ENCODE results near the gene VPS8.
"Not testable (repeated sequence)": the region's sequence is repeated elsewhere in the genome, so short reads cannot be mapped to it uniquely, and the experiment has no call there.

VPS8 gene

GRCh38 chr3:184884359-184885017 lies 72.5 kb downstream of the VPS8 start:
- no peak overlapping the region for H3K9ac ChIP-seq (ENCODE audit: low read depth, low read length)
- H3K4me1 ChIP-seq (ENCODE audit: control insufficient read depth, insufficient read depth, low read length) = no peaks in the 10 kb centered on the region
- H3K4me3 ChIP-seq (ENCODE audit: low read length) = no peak overlapping the region
- H3K9me3 ChIP-seq (replicated peaks; ENCODE audit: low read length) = no peaks in the 10 kb centered on the region
- H3K4me2 ChIP-seq (ENCODE audit: low read length) = no peak overlapping the region
- H3K27me3 ChIP-seq (ENCODE audit: control insufficient read depth, insufficient read depth, low read length) = no peaks in the 10 kb centered on the region
- no peaks in the 10 kb centered on the region for H3K36me3 ChIP-seq (ENCODE audit: insufficient read depth, low read length)

GRCh38 chr3:184885112-184885511 lies 73.1 kb downstream of the VPS8 start:
- H3K36me3 ChIP-seq (ENCODE audit: insufficient read depth, low read length) = no peaks in the 10 kb centered on the region
- H3K4me1 ChIP-seq (ENCODE audit: control insufficient read depth, insufficient read depth, low read length) = no peaks in the 10 kb centered on the region
- H3K9me3 ChIP-seq (replicated peaks; ENCODE audit: low read length) = no peaks in the 10 kb centered on the region
- no peak overlapping the region for H3K4me2 ChIP-seq (ENCODE audit: low read length)
- H3K4me3 ChIP-seq (ENCODE audit: low read length) = no peak overlapping the region
- H3K27me3 ChIP-seq (ENCODE audit: control insufficient read depth, insufficient read depth, low read length) = no peaks in the 10 kb centered on the region
- no peak overlapping the region for H3K9ac ChIP-seq (ENCODE audit: low read depth, low read length)

GRCh38 chr3:184887574-184887973 lies 75.6 kb downstream of the VPS8 start:
- Histone ChIP-seq H3K4me3 (ENCODE audit: low read length) (no peak overlapping the region), H3K4me2 (ENCODE audit: low read length) (no peak overlapping the region), H3K9ac (ENCODE audit: low read depth, low read length) (no peak overlapping the region), H3K27me3 (ENCODE audit: control insufficient read depth, insufficient read depth, low read length) (no peaks in the 10 kb centered on the region), H3K36me3 (ENCODE audit: insufficient read depth, low read length) (no peaks in the 10 kb centered on the region), H3K9me3 (replicated peaks; ENCODE audit: low read length) (no peaks in the 10 kb centered on the region), H3K4me1 (ENCODE audit: control insufficient read depth, insufficient read depth, low read length) (no peaks in the 10 kb centered on the region)

GRCh38 chr3:184889312-184889904 lies 77.4 kb downstream of the VPS8 start:
- H3K36me3 ChIP-seq (ENCODE audit: insufficient read depth, low read length) = no peaks in the 10 kb centered on the region

GRCh38 chr3:184894051-184894450 lies 82.1 kb downstream of the VPS8 start:
- H3K4me1 ChIP-seq (ENCODE audit: control insufficient read depth, insufficient read depth, low read length) = no peaks in the 10 kb centered on the region

More at GRCh38 chr3:184889312-184889904, 77.4 kb downstream of the VPS8 start:
- H3K27me3 ChIP-seq (ENCODE audit: control insufficient read depth, insufficient read depth, low read length) = no peaks in the 10 kb centered on the region
- no peaks in the 10 kb centered on the region for H3K4me1 ChIP-seq (ENCODE audit: control insufficient read depth, insufficient read depth, low read length)
- no peaks in the 10 kb centered on the region for H3K9me3 ChIP-seq (replicated peaks; ENCODE audit: low read length)
- H3K9ac ChIP-seq (ENCODE audit: low read depth, low read length) = no peak overlapping the region
- H3K4me3 ChIP-seq (ENCODE audit: low read length) = no peak overlapping the region
- no peak overlapping the region for H3K4me2 ChIP-seq (ENCODE audit: low read length)

GRCh38 chr3:184895350-184895749 lies 83.4 kb downstream of the VPS8 start:
- Histone ChIP-seq H3K4me3 (ENCODE audit: low read length) (no peak overlapping the region), H3K36me3 (ENCODE audit: insufficient read depth, low read length) (peaks cover 3% of the 10 kb centered on the region), H3K4me1 (ENCODE audit: control insufficient read depth, insufficient read depth, low read length) (no peaks in the 10 kb centered on the region), H3K9ac (ENCODE audit: low read depth, low read length) (no peak overlapping the region), H3K27me3 (ENCODE audit: control insufficient read depth, insufficient read depth, low read length) (no peaks in the 10 kb centered on the region), H3K4me2 (ENCODE audit: low read length) (no peak overlapping the region), H3K9me3 (replicated peaks; ENCODE audit: low read length) (no peaks in the 10 kb centered on the region)

More at GRCh38 chr3:184894051-184894450, 82.1 kb downstream of the VPS8 start:
- Histone ChIP-seq H3K9ac (ENCODE audit: low read depth, low read length) (no peak overlapping the region), H3K4me2 (ENCODE audit: low read length) (no peak overlapping the region), H3K27me3 (ENCODE audit: control insufficient read depth, insufficient read depth, low read length) (no peaks in the 10 kb centered on the region), H3K9me3 (replicated peaks; ENCODE audit: low read length) (no peaks in the 10 kb centered on the region), H3K4me3 (ENCODE audit: low read length) (no peak overlapping the region), H3K36me3 (ENCODE audit: insufficient read depth, low read length) (peaks cover 3% of the 10 kb centered on the region)

- Histone ChIP-seq H3K9me3 (replicated peaks; ENCODE audit: low read length) (no peaks in the 10 kb centered on the region), H3K9ac (ENCODE audit: low read depth, low read length) (no peak overlapping the region), H3K36me3 (ENCODE audit: insufficient read depth, low read length) (peaks cover 3% of the 10 kb centered on the region), H3K27me3 (ENCODE audit: control insufficient read depth, insufficient read depth, low read length) (no peaks in the 10 kb centered on the region), H3K4me1 (ENCODE audit: control insufficient read depth, insufficient read depth, low read length) (no peaks in the 10 kb centered on the region), H3K4me2 (ENCODE audit: low read length) (no peak overlapping the region), H3K4me3 (ENCODE audit: low read length) (no peak overlapping the region)
Measured at GRCh38 chr3:184896336-184896735, 84.4 kb downstream of the VPS8 start.

GRCh38 chr3:184899953-184900595 lies 88.1 kb downstream of the VPS8 start:
- H3K4me1 ChIP-seq (ENCODE audit: control insufficient read depth, insufficient read depth, low read length) = no peaks in the 10 kb centered on the region
- no peak overlapping the region for H3K4me2 ChIP-seq (ENCODE audit: low read length)
- H3K4me3 ChIP-seq (ENCODE audit: low read length) = no peak overlapping the region
- no peaks in the 10 kb centered on the region for H3K9me3 ChIP-seq (replicated peaks; ENCODE audit: low read length)
- H3K27me3 ChIP-seq (ENCODE audit: control insufficient read depth, insufficient read depth, low read length) = no peaks in the 10 kb centered on the region
- peaks cover 3% of the 10 kb centered on the region for H3K36me3 ChIP-seq (ENCODE audit: insufficient read depth, low read length)
- no peak overlapping the region for H3K9ac ChIP-seq (ENCODE audit: low read depth, low read length)

- H3K36me3 ChIP-seq (ENCODE audit: insufficient read depth, low read length) = not testable (repeated sequence)
Measured at GRCh38 chr3:184907031-184907430, 95.1 kb downstream of the VPS8 start.

GRCh38 chr3:184907681-184908649 lies 96.0 kb downstream of the VPS8 start:
- no peaks in the 10 kb centered on the region for H3K4me1 ChIP-seq (ENCODE audit: control insufficient read depth, insufficient read depth, low read length)
- no peak overlapping the region for H3K9ac ChIP-seq (ENCODE audit: low read depth, low read length)
- peaks cover 9% of the 10 kb centered on the region for H3K36me3 ChIP-seq (ENCODE audit: insufficient read depth, low read length)
- H3K4me3 ChIP-seq (ENCODE audit: low read length) = no peak overlapping the region
- no peak overlapping the region for H3K4me2 ChIP-seq (ENCODE audit: low read length)
- H3K9me3 ChIP-seq (replicated peaks; ENCODE audit: low read length) = no peaks in the 10 kb centered on the region
- no peaks in the 10 kb centered on the region for H3K27me3 ChIP-seq (ENCODE audit: control insufficient read depth, insufficient read depth, low read length)

More at GRCh38 chr3:184907031-184907430, 95.1 kb downstream of the VPS8 start:
- H3K9ac ChIP-seq (ENCODE audit: low read depth, low read length); H3K4me1 ChIP-seq (ENCODE audit: control insufficient read depth, insufficient read depth, low read length); H3K27me3 ChIP-seq (ENCODE audit: control insufficient read depth, insufficient read depth, low read length); H3K4me2 ChIP-seq (ENCODE audit: low read length); H3K9me3 ChIP-seq (replicated peaks; ENCODE audit: low read length); H3K4me3 ChIP-seq (ENCODE audit: low read length): not testable (repeated sequence)

- Histone ChIP-seq H3K4me3 (ENCODE audit: low read length) (no peak overlapping the region), H3K4me2 (ENCODE audit: low read length) (no peak overlapping the region), H3K9me3 (replicated peaks; ENCODE audit: low read length) (no peaks in the 10 kb centered on the region), H3K9ac (ENCODE audit: low read depth, low read length) (no peak overlapping the region), H3K36me3 (ENCODE audit: insufficient read depth, low read length) (peaks cover 9% of the 10 kb centered on the region), H3K4me1 (ENCODE audit: control insufficient read depth, insufficient read depth, low read length) (no peaks in the 10 kb centered on the region), H3K27me3 (ENCODE audit: control insufficient read depth, insufficient read depth, low read length) (no peaks in the 10 kb centered on the region)
Measured at GRCh38 chr3:184908859-184909258, 96.9 kb downstream of the VPS8 start.

Measured in skeletal muscle satellite cell (primary cell).